GM20431 (cell line): ENCODE data around the gene NLRP9.

Experiments used
- in situ Hi-C: fragments of 300-500 bp; cut with MseI, MboI; formaldehyde crosslinking; loops from one replicate; pipeline ENCODE4 v1.15.0; 2020; ENCODE audit warnings: low sequenced_read_pairs; ENCODE audit not compliant: unreplicated experiment

NLRP9 gene

GRCh38 chr19:55675661-55676354 is 62.4 kb downstream of the NLRP9 start:
- in situ Hi-C loops = no loop called here

GRCh38 chr19:55674841-55675660 is 63.2 kb downstream of the NLRP9 start, which contains the start of gene EPN1:
Gene EPN1 (plus strand): TSS chr19:55675226. CDS start chr19:55678628, 3,402 bp downstream.
- in situ Hi-C loops = no loop called here

- in situ Hi-C loops = no loop called here
Measured at GRCh38 chr19:55674459-55674840, 63.8 kb downstream of the NLRP9 start.

- in situ Hi-C loops = no loop called here
Measured at GRCh38 chr19:55673889-55674288, 64.3 kb downstream of the NLRP9 start.

GRCh38 chr19:55673465-55673864 is 64.7 kb downstream of the NLRP9 start:
- in situ Hi-C loops = no loop called here

- in situ Hi-C loops = no loop called here
Measured at GRCh38 chr19:55672418-55672817, 65.8 kb downstream of the NLRP9 start.

GRCh38 chr19:55671054-55671378 is 67.2 kb downstream of the NLRP9 start:
- in situ Hi-C loops = no loop called here

GRCh38 chr19:55670280-55671053 is 67.7 kb downstream of the NLRP9 start:
- in situ Hi-C loops = no loop called here

GRCh38 chr19:55669418-55670279 is 68.6 kb downstream of the NLRP9 start:
- in situ Hi-C loops = no loop called here

GRCh38 chr19:55668603-55669348 is 69.4 kb downstream of the NLRP9 start:
- in situ Hi-C loops = no loop called here

- in situ Hi-C loops = no loop called here
Measured at GRCh38 chr19:55667958-55668357, 70.2 kb downstream of the NLRP9 start.

GRCh38 chr19:55667511-55667910 is 70.7 kb downstream of the NLRP9 start:
- in situ Hi-C loops = no loop called here

GRCh38 chr19:55667006-55667381 is 71.2 kb downstream of the NLRP9 start:
- in situ Hi-C loops = no loop called here

- in situ Hi-C loops = no loop called here
Measured at GRCh38 chr19:55666343-55667005, 71.7 kb downstream of the NLRP9 start.

GRCh38 chr19:55663846-55664536 is 74.2 kb downstream of the NLRP9 start:
- in situ Hi-C loops = no loop called here

- in situ Hi-C loops = no loop called here
Measured at GRCh38 chr19:55661826-55662225, 76.4 kb downstream of the NLRP9 start.

GRCh38 chr19:55660991-55661390 is 77.2 kb downstream of the NLRP9 start:
- in situ Hi-C loops = no loop called here

GRCh38 chr19:55660404-55660803 is 77.8 kb downstream of the NLRP9 start:
- in situ Hi-C loops = no loop called here
